HG02943 (cell line): ENCODE measurements around the gene SMIM13.

Source experiments
- ATAC-seq: cut with Tn5 transposase; IDR thresholded peaks from one replicate; pipeline ENCODE4 v1.9.1; 2021; ENCODE audit warnings: mild to moderate bottlenecking, low read depth, moderate library complexity; ENCODE audit not compliant: unreplicated experiment

The SMIM13 gene

GRCh38 chr6:11093626-11094410 is at the start of gene SMIM13:
TSS of gene SMIM13 (plus strand) at chr6:11093834. CDS start at chr6:11094314, 480 bp downstream.
- ATAC-seq: peak; percentile 86

GRCh38 chr6:11043961-11044711 is 49.5 kb upstream of the SMIM13 start, which contains the start of gene ELOVL2:
TSS of gene ELOVL2 (minus strand) at chr6:11044305. CDS start at chr6:11044230, 75 bp downstream.
- no peak for ATAC-seq

- ATAC-seq: no peak
These were observed 48.9 kb upstream of the SMIM13 start for GRCh38 chr6:11044712-11045167.

GRCh38 chr6:11050731-11051130 is 42.9 kb upstream of the SMIM13 start:
- ATAC-seq: no peak

- ATAC-seq: no peak
These were observed 40.3 kb upstream of the SMIM13 start for GRCh38 chr6:11053307-11053706.

- ATAC-seq: no peak
These were observed 38.9 kb upstream of the SMIM13 start for GRCh38 chr6:11054722-11055121.

- ATAC-seq: no peak
These were observed 38.5 kb upstream of the SMIM13 start for GRCh38 chr6:11055127-11055627.

GRCh38 chr6:11056871-11057270 is 36.8 kb upstream of the SMIM13 start:
- no peak for ATAC-seq

- ATAC-seq: no peak
These were observed 35.2 kb upstream of the SMIM13 start for GRCh38 chr6:11058406-11058805.

- no peak for ATAC-seq
These were observed 31.6 kb upstream of the SMIM13 start for GRCh38 chr6:11062083-11062482.

- ATAC-seq: no peak
These were observed 30.9 kb upstream of the SMIM13 start for GRCh38 chr6:11062715-11063114.

- no peak for ATAC-seq
These were observed 28.8 kb upstream of the SMIM13 start for GRCh38 chr6:11064836-11065235.

- ATAC-seq: no peak
These were observed 28.0 kb upstream of the SMIM13 start for GRCh38 chr6:11065436-11066202.

GRCh38 chr6:11066505-11067347 is 26.9 kb upstream of the SMIM13 start:
- ATAC-seq: no peak

- ATAC-seq: no peak
These were observed 26.3 kb upstream of the SMIM13 start for GRCh38 chr6:11067348-11067747.

GRCh38 chr6:11069760-11070159 is 23.9 kb upstream of the SMIM13 start:
- ATAC-seq: no peak

GRCh38 chr6:11072101-11072500 is 21.5 kb upstream of the SMIM13 start:
- no peak for ATAC-seq

- no peak for ATAC-seq
These were observed 17.1 kb upstream of the SMIM13 start for GRCh38 chr6:11076540-11076939.

GRCh38 chr6:11078266-11078665 is 15.4 kb upstream of the SMIM13 start:
- ATAC-seq: no peak

- no peak for ATAC-seq
These were observed 13.3 kb upstream of the SMIM13 start for GRCh38 chr6:11080296-11080695.
